Medulla oblongata (tissue), 1 donor: Measurements from ENCODE around the gene NTNG1.

Source experiments
- DNase-seq: peaks from one replicate; pipeline ENCODE4 v3.0.0-alpha.2; 2015; ENCODE audit errors: extremely low spot score

NTNG1 gene

GRCh38 chr1:107404756-107405155, 263.9 kb downstream of the NTNG1 start:
- DNase-seq, result no peak

- no peak for DNase-seq
Measured at GRCh38 chr1:107405236-107405635, 264.4 kb downstream of the NTNG1 start.

GRCh38 chr1:107407011-107407410, 266.2 kb downstream of the NTNG1 start:
- no peak for DNase-seq

GRCh38 chr1:107413546-107413945, 272.7 kb downstream of the NTNG1 start:
- no peak for DNase-seq

GRCh38 chr1:107413951-107414350, 273.1 kb downstream of the NTNG1 start:
- DNase-seq, result no peak

- DNase-seq, result no peak
Measured at GRCh38 chr1:107414550-107414949, 273.7 kb downstream of the NTNG1 start.

GRCh38 chr1:107415241-107415640, 274.4 kb downstream of the NTNG1 start:
- DNase-seq, result no peak

GRCh38 chr1:107419003-107419402, 278.2 kb downstream of the NTNG1 start:
- DNase-seq, result no peak

- DNase-seq, result no peak
Measured at GRCh38 chr1:107422901-107423300, 282.1 kb downstream of the NTNG1 start.

- DNase-seq, result peak; percentile 72
Measured at GRCh38 chr1:107430540-107431228, 289.8 kb downstream of the NTNG1 start.

- DNase-seq, result no peak
Measured at GRCh38 chr1:107432108-107432507, 291.3 kb downstream of the NTNG1 start.

- no peak for DNase-seq
Measured at GRCh38 chr1:107433068-107433467, 292.2 kb downstream of the NTNG1 start.

- no peak for DNase-seq
Measured at GRCh38 chr1:107433635-107434360, 293.0 kb downstream of the NTNG1 start.

GRCh38 chr1:107434361-107434693, 293.5 kb downstream of the NTNG1 start:
- DNase-seq, result no peak

- DNase-seq, result no peak
Measured at GRCh38 chr1:107436552-107437241, 295.9 kb downstream of the NTNG1 start.

- DNase-seq, result no peak
Measured at GRCh38 chr1:107439567-107439966, 298.7 kb downstream of the NTNG1 start.

- DNase-seq, result no peak
Measured at GRCh38 chr1:107442551-107442950, 301.7 kb downstream of the NTNG1 start.

- DNase-seq, result peak; percentile 26
Measured at GRCh38 chr1:107443027-107443426, 302.2 kb downstream of the NTNG1 start.

GRCh38 chr1:107443860-107444259, 303.0 kb downstream of the NTNG1 start:
- DNase-seq, result no peak

GRCh38 chr1:107444302-107444701, 303.5 kb downstream of the NTNG1 start:
- DNase-seq, result no peak

- DNase-seq, result no peak
Measured at GRCh38 chr1:107449326-107449725, 308.5 kb downstream of the NTNG1 start.

GRCh38 chr1:107450899-107451664, 310.2 kb downstream of the NTNG1 start:
- peak; percentile 16 for DNase-seq
